OCI-LY3 (cell line): ENCODE data around the gene NEDD4L.

ENCODE experiments used
- CTCF ChIP-seq: fragments of 200-600, 300-600 bp; sonication (generic); IDR thresholded peaks from 2 replicates; pipeline ENCODE4 v1.5.1; 2014; ENCODE audit warnings: antibody characterized with exemption, low read length, low read depth
- EZH2phosphoT487 ChIP-seq: fragments of 200-600 bp; shearing (Covaris generic); IDR thresholded peaks from 2 replicates; pipeline ENCODE4 v1.6.1; 2018; ENCODE audit warnings: antibody characterized with exemption, mixed run types, low read depth

DNA sequence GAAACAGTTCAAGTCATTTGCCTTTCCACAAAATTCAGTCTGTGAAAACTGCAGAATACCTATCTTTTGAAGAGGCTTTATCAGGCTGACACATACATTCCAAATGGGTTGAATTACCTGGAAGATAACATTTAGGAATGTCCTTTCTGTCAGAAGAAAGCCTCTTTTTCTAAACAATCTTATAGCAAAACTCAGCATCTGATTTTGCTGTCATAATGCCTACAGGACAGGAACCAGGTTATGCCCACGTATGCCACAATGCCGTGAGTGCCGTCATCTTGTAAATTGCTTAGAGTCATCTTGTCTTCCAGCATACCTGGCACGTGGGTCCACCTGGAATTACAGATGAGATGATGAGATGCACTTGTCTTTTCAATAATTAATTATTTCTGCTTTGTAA is 309.6 kb downstream of the NEDD4L start:
- TF ChIP-seq CTCF (no peak), EZH2phosphoT487 (no peak)
